Fibroblast of skin of abdomen (primary cell): ENCODE results near the gene NEB. TPM values are rescaled to one million over a fixed set of nuclear protein-coding genes. Genes with fewer than 3 reads are reported as not detected.

Source experiments
- DNase-seq: peaks from one replicate; pipeline ENCODE4 v3.0.0-alpha.2; 2013
- polyA plus RNA-seq, 2 experiments: library from polyadenylated mRNA; unstranded; fragments of 120-200 nt; gene quantifications; one replicate each; pipeline ENCODE4 v1.2.1, GENCODE V29; 2013; ENCODE audit not compliant: insufficient read length in 2 of 2

Gene NEB
- 6.5 TPM for polyA plus RNA-seq (2013, experiment 1 of 2; ENCODE audit: insufficient read length)
- 4.2 TPM for polyA plus RNA-seq (2013, experiment 2 of 2; ENCODE audit: insufficient read length)

GRCh38 chr2:151733771-151734672 lies at the start of gene NEB:
Gene NEB, minus strand, starts transcription at chr2:151734476. Its CDS starts 1,320 bp downstream, at chr2:151733156.
- DNase-seq, result no peak

GRCh38 chr2:151783133-151783520 lies 48.9 kb upstream of the NEB start:
- no peak for DNase-seq

GRCh38 chr2:151782378-151783132 lies 48.3 kb upstream of the NEB start:
- DNase-seq, result peak; percentile 17

GRCh38 chr2:151781642-151782041 lies 47.4 kb upstream of the NEB start:
- no peak for DNase-seq

- no peak for DNase-seq
Measured at GRCh38 chr2:151780938-151781337, 46.7 kb upstream of the NEB start.

- DNase-seq, result no peak
Measured at GRCh38 chr2:151777935-151778334, 43.7 kb upstream of the NEB start.

- no peak for DNase-seq
Measured at GRCh38 chr2:151777487-151777886, 43.2 kb upstream of the NEB start.

GRCh38 chr2:151776367-151776766 lies 42.1 kb upstream of the NEB start:
- no peak for DNase-seq

GRCh38 chr2:151775057-151775740 lies 40.9 kb upstream of the NEB start:
- DNase-seq, result no peak

- peak; percentile 59 for DNase-seq
Measured at GRCh38 chr2:151774506-151774905, 40.2 kb upstream of the NEB start.

GRCh38 chr2:151771599-151772358 lies 37.5 kb upstream of the NEB start:
- DNase-seq, result peak; percentile 30

- DNase-seq, result no peak
Measured at GRCh38 chr2:151770995-151771394, 36.7 kb upstream of the NEB start.

GRCh38 chr2:151769606-151770005 lies 35.3 kb upstream of the NEB start:
- no peak for DNase-seq

GRCh38 chr2:151767536-151767935 lies 33.3 kb upstream of the NEB start:
- peak; percentile 7 for DNase-seq

- DNase-seq, result no peak
Measured at GRCh38 chr2:151766437-151767153, 32.3 kb upstream of the NEB start.

- no peak for DNase-seq
Measured at GRCh38 chr2:151765760-151766410, 31.6 kb upstream of the NEB start.

- DNase-seq, result peak; percentile 41
Measured at GRCh38 chr2:151762694-151763093, 28.4 kb upstream of the NEB start.

GRCh38 chr2:151761687-151762086 lies 27.4 kb upstream of the NEB start:
- no peak for DNase-seq

GRCh38 chr2:151761193-151761592 lies 26.9 kb upstream of the NEB start:
- no peak for DNase-seq

GRCh38 chr2:151760139-151760650 lies 25.9 kb upstream of the NEB start:
- no peak for DNase-seq

- DNase-seq, result no peak
Measured at GRCh38 chr2:151758744-151759143, 24.5 kb upstream of the NEB start.
